GOT3 (cell line): ENCODE data around the gene RAB8A.

Experiments used
- DNase-seq: peaks from one replicate; lab custom pipeline; 2025; ENCODE audit warnings: mixed read lengths; lab: John Stamatoyannopoulos, UW

Gene RAB8A

GRCh38 chr19:16142032-16142580, 30.4 kb downstream of the RAB8A start:
- no peak for DNase-seq

- DNase-seq = no peak
These were observed 31.9 kb downstream of the RAB8A start, which contains the start of gene HSH2D for GRCh38 chr19:16143399-16144215. TSS of gene HSH2D (plus strand) at chr19:16143685. CDS start at chr19:16148751, 5,066 bp downstream.

GRCh38 chr19:16144216-16144581, 32.5 kb downstream of the RAB8A start:
- DNase-seq = no peak

- no peak for DNase-seq
These were observed 34.4 kb downstream of the RAB8A start for GRCh38 chr19:16146112-16146511.

GRCh38 chr19:16148443-16149229, 36.9 kb downstream of the RAB8A start:
- DNase-seq = no peak

GRCh38 chr19:16153582-16154336, 42.1 kb downstream of the RAB8A start:
- DNase-seq = no peak

GRCh38 chr19:16154557-16154956, 42.9 kb downstream of the RAB8A start:
- no peak for DNase-seq

- DNase-seq = no peak
These were observed 43.4 kb downstream of the RAB8A start for GRCh38 chr19:16155128-16155527.

GRCh38 chr19:16156904-16157303, 45.2 kb downstream of the RAB8A start:
- no peak for DNase-seq

GRCh38 chr19:16157601-16158000, 45.9 kb downstream of the RAB8A start:
- no peak for DNase-seq

GRCh38 chr19:16159655-16160054, 48.0 kb downstream of the RAB8A start:
- no peak for DNase-seq

- DNase-seq = no peak
These were observed 48.8 kb downstream of the RAB8A start for GRCh38 chr19:16160445-16160942.

GRCh38 chr19:16160943-16161560, 49.4 kb downstream of the RAB8A start:
- no peak for DNase-seq

GRCh38 chr19:16161840-16162239, 50.2 kb downstream of the RAB8A start:
- no peak for DNase-seq

- DNase-seq = no peak
These were observed 52.7 kb downstream of the RAB8A start for GRCh38 chr19:16164222-16164890.

GRCh38 chr19:16166417-16166816, 54.7 kb downstream of the RAB8A start:
- DNase-seq = no peak

GRCh38 chr19:16167055-16167454, 55.4 kb downstream of the RAB8A start:
- DNase-seq = no peak

- no peak for DNase-seq
These were observed 56.9 kb downstream of the RAB8A start for GRCh38 chr19:16168465-16169081.

- no peak for DNase-seq
These were observed 58.4 kb downstream of the RAB8A start for GRCh38 chr19:16170134-16170533.

- no peak for DNase-seq
These were observed 64.3 kb downstream of the RAB8A start for GRCh38 chr19:16175954-16176353.
